GM12873 (cell line): Measurements from ENCODE around the gene NAB1.

Experiments used
- CTCF ChIP-seq: IDR thresholded peaks from 2 replicates; pipeline ENCODE4 v1.5.1; 2012; ENCODE audit warnings: low read depth, mild to moderate bottlenecking, moderate library complexity, low read length, control low read depth; ENCODE audit not compliant: insufficient read depth; ENCODE audit errors: missing control alignments

The NAB1 gene

DNA sequence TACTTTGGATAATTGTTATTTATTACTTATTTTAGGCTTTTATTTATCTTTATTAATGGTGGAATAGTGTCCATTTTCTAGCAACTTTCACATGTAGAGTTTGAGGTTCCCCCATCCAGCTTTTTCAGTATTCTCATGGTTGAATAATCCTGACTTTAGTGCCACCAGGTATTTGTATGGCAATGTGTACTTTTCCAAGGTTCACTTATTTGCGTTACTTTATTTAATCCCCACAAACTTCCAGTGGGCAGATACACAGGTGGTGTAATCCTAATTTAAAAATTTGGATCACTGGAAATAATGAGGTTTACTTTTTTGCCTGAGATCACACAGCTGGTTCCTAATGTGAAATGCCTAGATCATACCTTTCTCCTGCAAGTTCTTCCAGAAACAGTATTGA is 30.5 kb downstream of the NAB1 start:
- TF ChIP-seq CTCF: no peak

DNA sequence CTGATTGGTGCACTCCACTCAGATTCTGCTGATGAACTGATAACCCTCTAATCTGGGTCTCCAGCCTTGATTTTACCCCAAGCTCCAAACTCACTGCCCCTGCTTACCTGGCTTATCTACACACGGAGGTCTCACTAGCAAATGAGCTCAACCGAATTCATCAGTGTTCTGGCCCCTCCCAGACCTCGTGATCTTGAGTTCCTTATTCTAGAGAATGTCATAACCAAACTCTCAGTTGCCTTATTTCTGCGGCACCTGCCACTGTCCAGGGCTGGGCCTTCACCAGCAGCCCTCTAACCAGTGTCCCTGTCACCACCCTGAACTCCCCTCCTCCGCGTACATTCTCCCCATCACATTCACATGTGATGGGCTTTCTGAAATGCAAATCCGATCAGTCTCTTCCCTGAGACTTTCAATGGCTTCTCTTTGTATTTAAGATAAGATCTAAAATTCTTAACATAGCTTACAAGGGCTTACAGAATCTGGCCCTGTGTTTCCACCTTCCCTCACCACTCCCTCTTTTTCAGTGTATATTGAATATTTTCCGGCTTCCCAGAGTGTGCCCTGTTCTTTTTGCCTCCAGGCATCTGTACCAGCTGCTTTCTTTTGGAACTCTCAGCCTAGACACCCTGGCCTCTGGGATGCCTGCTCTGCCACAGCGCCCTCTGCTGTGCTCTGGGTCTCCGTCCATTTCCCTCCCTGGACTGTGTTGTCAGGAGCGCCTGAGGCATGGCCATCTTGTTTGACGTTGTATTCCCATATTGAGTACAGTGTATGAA is 31.1 kb downstream of the NAB1 start:
- TF ChIP-seq CTCF: peak; percentile 77

DNA sequence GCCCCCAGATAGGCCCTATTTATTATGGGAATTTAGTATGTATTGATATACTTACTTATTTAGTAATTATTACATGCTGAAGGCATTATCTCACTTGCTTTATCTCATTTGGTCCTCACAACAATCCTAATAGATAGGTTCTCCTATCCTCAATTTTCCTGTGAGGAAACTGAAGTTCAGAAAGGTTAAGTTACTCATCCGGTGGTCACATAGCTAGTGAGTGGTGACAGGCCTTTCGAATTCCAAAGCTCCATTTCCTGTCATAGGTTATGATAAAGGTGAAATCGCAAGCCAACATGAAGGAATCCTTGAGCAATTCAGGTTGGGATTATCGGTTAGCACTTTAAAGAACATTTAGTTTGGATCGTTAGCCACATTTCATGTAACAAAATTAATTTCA is 33.3 kb downstream of the NAB1 start:
- TF ChIP-seq CTCF: no peak

- TF ChIP-seq CTCF: no peak
Observed at GRCh38 chr2:190683802-190684201, 34.9 kb downstream of the NAB1 start.

DNA sequence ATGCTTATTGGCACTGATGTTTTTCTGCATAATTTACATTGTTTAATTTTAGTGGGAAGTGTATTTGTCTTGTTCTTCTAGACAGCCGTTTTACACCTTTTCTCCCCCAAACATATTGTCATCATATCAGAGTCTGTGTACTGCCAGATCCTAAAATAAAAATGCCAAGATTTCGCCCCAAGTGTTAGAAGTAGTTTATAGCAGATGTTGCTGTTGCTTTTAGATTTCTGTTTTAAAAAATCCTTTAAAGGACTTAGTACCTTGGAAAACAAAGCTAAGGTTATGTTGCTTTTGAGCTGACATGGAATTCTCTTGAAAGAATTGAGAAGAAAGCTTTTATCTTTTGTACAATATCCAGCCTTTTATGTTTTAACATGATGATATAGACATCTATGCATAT is 36.0 kb downstream of the NAB1 start:
- no peak for TF ChIP-seq CTCF

DNA sequence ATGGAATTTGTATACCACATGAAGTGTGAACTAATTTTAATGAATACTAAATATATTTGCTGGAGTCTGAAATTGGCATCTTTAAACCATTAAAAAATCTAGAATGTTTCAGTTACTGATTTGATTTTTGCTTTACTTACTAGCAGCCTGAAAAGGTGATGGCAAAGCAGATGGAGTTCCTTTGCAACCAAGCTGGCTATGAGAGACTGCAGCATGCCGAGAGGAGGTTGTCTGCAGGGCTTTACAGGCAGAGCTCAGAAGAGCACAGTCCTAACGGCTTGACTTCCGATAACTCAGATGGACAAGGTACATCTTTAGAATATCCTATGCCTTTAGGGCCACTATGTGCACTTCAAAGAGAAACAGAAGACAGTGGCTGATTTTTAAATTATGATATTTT is 36.5 kb downstream of the NAB1 start:
- no peak for TF ChIP-seq CTCF

- TF ChIP-seq CTCF: no peak
Observed at GRCh38 chr2:190693533-190694232, 44.8 kb downstream of the NAB1 start.
